ENCODE data around the gene ASCC2. TPM values are rescaled to one million over a fixed set of nuclear protein-coding genes. Genes with fewer than 3 reads are reported as not detected.
A peak's percentile ranks its signal among the peaks of the same experiment; 100 is the strongest.
"Not testable (repeated sequence)": the region's sequence is repeated elsewhere in the genome, so short reads cannot be mapped to it uniquely, and the experiment has no call there.

ASCC2 gene
- 31.9 TPM for total RNA-seq
- long read RNA-seq, transcript ASCC2-201 (20 exons, 2,793 nt), result major isoform, 28 of 94 reads
- long read RNA-seq, partial matches to known transcripts, result 26 of 94 reads
- long read RNA-seq, other reads (novel, unspliced or antisense), result 37 of 94 reads

DNA sequence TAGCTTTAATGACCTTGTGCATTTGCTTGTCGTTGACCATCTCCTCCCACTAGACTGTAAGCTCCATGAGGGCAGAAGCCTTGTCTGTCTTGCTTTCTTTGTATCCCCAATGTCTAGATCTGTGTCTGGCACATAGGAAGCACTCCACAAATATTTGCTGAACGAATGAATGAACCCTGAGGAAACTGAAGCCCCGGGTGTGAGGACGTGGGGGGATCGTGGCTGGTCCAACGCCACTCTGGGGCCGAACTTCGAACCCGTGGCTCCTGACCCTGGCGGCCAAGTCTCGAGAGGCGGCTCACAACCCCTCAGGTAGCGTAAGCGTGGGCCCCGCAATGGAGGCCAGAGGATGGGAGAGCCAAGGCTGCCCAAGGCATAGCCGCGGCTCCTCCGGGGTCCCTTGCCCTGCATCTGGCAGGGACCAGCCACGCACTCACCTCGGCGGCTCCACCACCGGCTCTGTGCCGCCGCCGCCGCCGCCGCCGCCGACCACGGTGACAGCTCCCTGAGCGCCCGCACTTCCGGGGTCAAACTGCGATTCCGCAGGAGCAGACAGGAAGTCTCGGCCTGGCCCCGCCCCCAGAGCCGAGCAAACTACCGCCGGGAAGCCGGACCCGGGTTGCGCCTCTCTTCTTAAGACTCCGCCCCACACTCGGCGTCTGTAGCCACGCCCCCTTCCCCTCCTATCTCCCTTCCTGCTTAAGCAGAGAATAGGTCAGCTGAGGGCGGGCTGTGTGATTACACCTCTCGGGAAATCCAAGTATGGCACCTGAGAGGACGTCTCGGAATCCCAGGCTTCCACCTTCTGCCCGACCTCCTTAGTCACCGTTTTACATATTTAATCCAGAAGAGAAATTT is at the start of gene ASCC2:
Gene ASCC2, minus strand, starts transcription at position 534 of the 858 bp plus-strand sequence. CDS start 5,949 bp downstream, outside the sequence.
- intact Hi-C loops (cut with DNase I), result loop anchor here (5.0 kb wide), 1 partner anchor 44 kb away; the partner anchor contains the start of gene MTMR3
- peak; percentile 100 for DNase-seq (ENCODE audit: low spot score)

GRCh38 chr22:29887358-29887757 is 49.3 kb upstream of the ASCC2 start:
- intact Hi-C loops (cut with DNase I), result loop anchor here (10.0 kb wide), 1 partner anchor 117 kb away; no protein-coding TSS in a partner anchor

GRCh38 chr22:29886596-29886995 is 48.5 kb upstream of the ASCC2 start:
- intact Hi-C loops (cut with DNase I), result loop anchor here (10.0 kb wide), 1 partner anchor 118 kb away; no protein-coding TSS in a partner anchor
- no peak for DNase-seq (ENCODE audit: low spot score)

More at GRCh38 chr22:29887358-29887757, 49.3 kb upstream of the ASCC2 start:
- DNase-seq (ENCODE audit: low spot score), result no peak

GRCh38 chr22:29885610-29886009 is 47.5 kb upstream of the ASCC2 start:
- intact Hi-C loops (cut with DNase I), result loop anchor here (10.0 kb wide), 1 partner anchor 119 kb away; no protein-coding TSS in a partner anchor
- DNase-seq (ENCODE audit: low spot score), result no peak

- intact Hi-C loops (cut with DNase I), result loop anchor here (5.0 to 10.0 kb wide), 2 partner anchors 46 to 121 kb away; partner anchors contain the start of gene ASCC2
- DNase-seq (ENCODE audit: low spot score), result no peak
Measured at GRCh38 chr22:29883775-29884097, 45.7 kb upstream of the ASCC2 start.

DNA sequence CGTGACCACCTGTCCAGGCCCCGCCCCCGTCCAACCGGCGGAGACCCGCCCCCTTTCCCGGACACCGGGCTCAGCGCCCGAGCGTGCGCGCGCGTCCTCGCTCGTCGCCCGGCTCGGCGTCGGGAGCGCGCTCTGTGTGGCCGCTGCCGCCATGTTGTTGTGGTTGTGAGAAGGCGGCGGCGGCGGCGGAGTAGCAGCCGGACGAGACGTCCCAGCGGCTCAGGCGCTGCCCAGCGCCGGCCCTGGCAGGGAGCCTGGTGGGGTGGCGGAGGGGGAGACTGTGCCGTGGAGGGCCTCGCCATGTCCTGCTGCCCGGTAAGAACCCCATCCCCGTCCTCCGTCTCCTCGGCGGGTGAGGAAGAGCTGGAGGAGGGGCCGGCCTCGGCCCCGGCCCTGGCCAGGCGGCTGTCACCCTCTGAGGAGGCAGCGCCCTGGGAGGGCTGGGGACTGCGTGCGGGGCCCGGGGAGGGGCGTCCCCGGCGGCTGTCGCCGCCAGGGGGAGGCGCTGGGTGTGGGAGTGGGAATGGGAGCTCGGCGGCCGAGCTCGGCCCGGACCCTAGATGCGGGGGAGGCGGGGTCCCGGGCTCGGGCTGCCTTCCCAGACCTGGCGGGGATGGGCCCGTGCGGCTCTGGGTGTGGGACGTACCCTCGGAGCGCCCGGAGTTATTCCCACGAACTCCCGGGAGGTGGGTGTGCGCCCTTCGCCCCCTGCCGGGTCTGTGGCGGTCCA is 45.1 kb upstream of the ASCC2 start, which contains the start of gene MTMR3:
Gene MTMR3, plus strand, starts transcription at position 130 of the 730 bp plus-strand sequence. CDS start 87,886 bp downstream, outside the sequence.
- peak; percentile 98 for DNase-seq (ENCODE audit: low spot score)
- intact Hi-C loops (cut with DNase I), result loop anchor here (5.0 to 10.0 kb wide), 2 partner anchors 46 to 122 kb away; partner anchors contain the start of gene ASCC2

DNA sequence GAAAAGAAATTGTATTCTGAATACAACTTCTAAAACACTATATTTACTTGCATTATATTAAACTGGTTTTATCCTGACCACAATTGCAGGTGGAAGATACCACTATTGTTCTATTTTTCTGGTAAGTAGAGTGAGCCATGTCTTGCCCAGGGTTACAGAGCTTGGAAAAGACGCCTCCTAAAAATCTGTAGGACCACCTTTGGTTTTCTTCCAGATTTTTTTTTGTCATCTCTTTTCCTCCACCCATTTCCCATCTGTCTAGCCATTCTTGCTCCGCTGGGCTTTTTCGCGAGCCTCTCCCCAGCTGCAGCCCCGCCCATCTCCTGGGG is 44.6 kb upstream of the ASCC2 start:
- no peak for DNase-seq (ENCODE audit: low spot score)
- intact Hi-C loops (cut with DNase I), result loop anchor here (5.0 to 10.0 kb wide), 2 partner anchors 45 to 122 kb away; partner anchors contain the start of gene ASCC2

DNA sequence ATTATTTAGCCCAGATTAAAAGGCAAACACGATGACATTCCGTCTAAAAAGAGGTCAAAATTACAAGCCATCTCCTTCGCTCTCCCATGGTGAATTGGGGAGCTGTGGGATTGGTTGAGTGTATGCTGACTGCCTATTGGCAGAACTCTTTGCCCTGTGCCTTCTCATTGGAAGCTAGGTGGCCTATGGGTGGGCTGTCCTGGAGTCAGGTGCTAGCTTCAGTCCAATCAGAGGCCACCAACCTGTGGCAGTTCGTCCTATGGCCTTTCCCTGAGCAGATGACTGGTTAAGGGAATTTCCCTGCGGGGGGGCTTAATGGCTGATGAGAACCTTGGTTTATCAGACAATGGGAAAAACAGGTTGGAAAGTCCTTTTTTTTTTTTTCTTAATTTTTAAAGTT is 41.7 kb upstream of the ASCC2 start:
- intact Hi-C loops (cut with DNase I), result loop anchor here (5.0 to 10.0 kb wide), 2 partner anchors 42 to 125 kb away; partner anchors contain the start of gene ASCC2
- DNase-seq (ENCODE audit: low spot score), result no peak

DNA sequence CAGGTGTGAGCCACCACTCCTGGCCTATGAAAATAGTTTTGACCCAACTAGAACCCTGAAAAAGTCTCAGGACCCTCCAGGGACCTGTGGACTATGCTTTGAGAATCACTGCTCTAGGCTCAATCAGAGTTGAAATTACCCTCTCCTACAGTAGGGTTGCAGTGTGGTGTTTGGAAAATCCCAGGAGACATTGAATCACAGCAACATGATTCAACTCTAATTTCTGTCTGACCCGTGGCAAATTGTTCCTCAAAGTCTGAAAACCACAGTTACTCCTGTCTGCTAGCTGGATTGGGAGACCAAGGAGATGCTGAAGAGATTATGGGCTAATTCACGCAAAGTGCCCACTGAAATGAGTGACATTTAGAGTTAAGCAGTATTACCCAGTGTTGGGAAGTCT is 39.5 kb upstream of the ASCC2 start:
- DNase-seq (ENCODE audit: low spot score), result no peak
- intact Hi-C loops (cut with DNase I), result no loop called here

- intact Hi-C loops (cut with DNase I), result no loop called here
Measured at GRCh38 chr22:29873943-29874342, 35.9 kb upstream of the ASCC2 start.

GRCh38 chr22:29872989-29873388 is 34.9 kb upstream of the ASCC2 start:
- DNase-seq (ENCODE audit: low spot score), result no peak
- intact Hi-C loops (cut with DNase I), result no loop called here

More at GRCh38 chr22:29873943-29874342, 35.9 kb upstream of the ASCC2 start:
- no peak for DNase-seq (ENCODE audit: low spot score)

DNA sequence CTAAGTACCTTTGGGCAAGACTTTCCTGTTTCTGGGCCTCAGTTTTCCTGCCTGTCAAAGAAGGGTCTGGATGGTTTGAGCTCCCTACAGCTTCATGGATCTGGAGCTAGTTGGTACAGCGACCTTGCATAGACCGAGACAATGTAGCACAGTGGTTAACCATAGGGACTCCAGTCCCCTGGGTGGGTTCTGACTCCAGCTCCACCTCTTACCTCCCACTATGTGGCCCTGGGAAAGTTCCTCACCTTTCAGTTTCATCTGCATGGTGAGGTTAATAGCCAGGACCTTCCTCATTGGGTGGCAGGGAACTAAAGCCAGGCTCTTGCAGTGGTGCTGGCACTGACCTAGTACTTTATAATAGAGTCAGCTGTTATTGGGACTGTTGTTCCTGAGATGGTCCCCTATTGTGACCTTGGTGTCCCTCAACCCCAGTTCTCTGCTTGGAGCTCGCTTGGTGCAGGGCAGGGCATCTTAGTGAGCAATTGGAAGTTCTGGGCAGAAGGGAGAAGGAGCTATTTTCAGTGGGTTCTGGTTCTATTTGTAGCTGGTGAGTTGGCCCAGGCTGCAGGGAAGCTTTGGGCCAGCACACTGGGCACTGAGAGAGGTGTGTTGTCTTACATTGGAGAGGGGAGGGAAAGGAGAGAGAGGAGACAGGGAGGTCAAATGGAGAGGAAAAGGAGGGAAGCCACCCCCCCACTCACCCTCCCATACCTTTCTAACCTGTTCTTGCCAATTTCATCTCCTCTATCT is 34.2 kb upstream of the ASCC2 start:
- no peak for DNase-seq (ENCODE audit: low spot score)
- intact Hi-C loops (cut with DNase I), result no loop called here

GRCh38 chr22:29871684-29872083 is 33.6 kb upstream of the ASCC2 start:
- intact Hi-C loops (cut with DNase I), result no loop called here

GRCh38 chr22:29870574-29870973 is 32.5 kb upstream of the ASCC2 start:
- intact Hi-C loops (cut with DNase I), result no loop called here
- no peak for DNase-seq (ENCODE audit: low spot score)

More at GRCh38 chr22:29871684-29872083, 33.6 kb upstream of the ASCC2 start:
- DNase-seq (ENCODE audit: low spot score), result no peak

DNA sequence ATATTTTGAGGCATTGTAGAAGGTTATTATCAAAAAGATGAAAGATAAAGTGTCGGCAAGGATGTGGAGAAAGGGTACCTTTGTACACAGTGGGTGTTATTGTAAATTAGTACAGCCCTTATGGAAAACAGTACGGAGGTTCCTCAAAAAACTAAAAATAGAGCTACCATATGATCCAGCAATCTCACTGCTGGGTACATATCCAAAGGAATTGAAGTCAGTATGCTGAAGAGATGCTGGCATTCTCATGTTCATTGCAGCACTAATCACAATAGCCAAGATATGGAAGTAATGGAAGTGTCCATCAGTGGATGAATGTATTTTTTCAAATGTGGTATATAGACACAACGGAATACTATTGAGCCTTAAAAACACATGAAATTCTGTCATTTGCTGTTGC is 29.8 kb upstream of the ASCC2 start:
- intact Hi-C loops (cut with DNase I), result no loop called here
- no peak for DNase-seq (ENCODE audit: low spot score)

GRCh38 chr22:29867260-29867659 is 29.2 kb upstream of the ASCC2 start:
- no peak for DNase-seq (ENCODE audit: low spot score)
- intact Hi-C loops (cut with DNase I), result no loop called here

DNA sequence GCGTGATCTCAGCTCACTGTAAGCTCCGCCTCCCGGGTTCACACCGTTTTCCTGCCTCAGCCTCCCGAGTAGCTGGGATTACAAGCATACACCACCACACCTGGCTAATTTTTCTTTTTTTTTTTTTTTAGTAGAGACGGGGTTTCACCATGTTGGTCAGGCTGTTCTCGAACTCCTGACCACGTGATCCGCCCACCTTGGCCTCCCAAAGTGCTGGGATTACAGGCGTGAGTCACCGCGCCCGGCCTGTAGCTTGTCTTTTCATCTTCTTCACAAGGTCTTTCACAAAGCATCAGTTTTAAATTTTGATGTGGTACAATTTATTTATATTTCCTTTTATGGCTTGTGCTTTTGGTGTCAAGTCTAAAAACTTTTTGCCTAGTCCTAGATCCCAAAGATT is 27.5 kb upstream of the ASCC2 start:
- intact Hi-C loops (cut with DNase I); DNase-seq (ENCODE audit: low spot score): not testable (repeated sequence)

DNA sequence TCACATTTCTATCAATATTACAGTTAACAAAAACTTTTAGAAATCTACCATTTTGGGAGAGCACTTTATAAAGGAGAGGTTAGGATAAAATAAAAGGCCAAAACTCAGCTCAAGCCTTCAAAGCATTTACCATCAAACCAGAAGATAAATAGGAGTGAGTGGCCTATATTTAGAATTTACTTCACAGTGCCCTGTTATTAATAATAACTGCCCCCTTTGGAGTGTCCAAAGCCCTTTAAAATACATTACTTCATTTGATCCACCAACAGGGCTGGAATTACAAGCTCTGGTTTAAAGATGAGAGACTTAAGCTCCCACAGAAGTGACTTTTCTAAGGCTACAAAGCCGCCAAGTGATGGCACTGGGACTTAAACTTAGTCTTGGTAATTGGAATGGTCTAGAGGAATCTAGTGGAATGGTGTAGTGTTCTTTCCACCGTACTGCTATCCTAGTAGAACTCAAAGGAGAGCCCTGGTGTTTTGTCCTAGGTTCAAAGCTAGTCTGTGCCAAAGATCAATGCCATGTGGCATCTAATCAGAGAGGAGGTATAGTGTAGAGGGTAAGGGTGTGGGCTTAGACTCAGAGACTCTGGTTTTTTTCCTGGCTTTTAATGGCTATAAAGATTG is 23.7 kb upstream of the ASCC2 start:
- intact Hi-C loops (cut with DNase I), result no loop called here

More for the DNA sequence above, 23.7 kb upstream of the ASCC2 start:
- no peak for DNase-seq (ENCODE audit: low spot score)
